ENCODE results near the gene TASOR.

TASOR gene

DNA sequence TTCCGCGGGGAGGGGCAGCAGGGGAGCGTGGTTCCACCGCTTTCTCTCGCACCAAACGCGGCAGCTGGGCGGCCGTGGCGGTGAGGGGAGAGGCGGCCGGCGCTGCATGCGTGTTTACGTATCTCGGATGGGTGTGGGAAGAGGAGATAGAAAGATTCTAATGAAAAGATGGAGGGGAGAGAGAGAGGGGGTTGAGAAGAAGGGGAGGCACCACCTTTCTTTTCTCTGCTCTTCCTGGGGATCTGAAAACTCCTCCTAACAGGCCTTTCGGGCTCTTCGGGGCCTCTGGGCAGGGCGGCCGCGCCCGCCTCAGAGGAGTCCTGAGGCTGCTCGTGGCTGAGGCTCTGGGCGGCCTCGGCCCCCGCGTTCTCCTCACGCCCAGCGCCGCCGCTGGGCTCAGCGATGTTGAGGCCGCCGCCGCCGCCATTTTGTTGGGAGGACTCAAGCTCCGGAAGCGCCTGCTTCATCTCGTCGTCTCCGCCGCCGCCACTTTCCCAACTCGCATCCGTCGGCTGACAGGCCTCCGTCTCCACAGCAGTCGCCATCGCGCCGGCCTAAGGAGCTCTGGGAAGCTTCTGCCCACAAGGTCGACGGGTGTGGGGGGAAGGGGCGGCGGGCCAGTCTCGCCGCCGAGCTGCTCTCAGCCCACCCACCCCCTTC is 473 bp downstream of the TASOR start:
- Histone ChIP-seq H3K27ac (ENCODE audit: low read length) (peak overlapping the region; percentile 94), H3K4me1 (ENCODE audit: control insufficient read depth in 1 of 2, insufficient read depth in 2 of 2, low read length in 2 of 2) (peaks cover 9 to 22% of the 10 kb centered on the region in 2 donors), H3K9me3 (ENCODE audit: control insufficient read depth in 1 of 2, low read length in 2 of 2) (peaks cover 0 to 3% of the 10 kb centered on the region in 2 donors), H3K4me3 (ENCODE audit: low read depth in 1 of 2, low read length in 2 of 2) (peak overlapping the region; percentile 87 to 92), H3K27me3 (ENCODE audit: low read depth, low read length) (no peaks in the 10 kb centered on the region), H3K36me3 (ENCODE audit: control insufficient read depth in 1 of 2, insufficient read depth in 2 of 2, low read length in 2 of 2) (no peaks in the 10 kb centered on the region)

- Histone ChIP-seq H3K36me3 (ENCODE audit: control insufficient read depth in 1 of 2, insufficient read depth in 2 of 2, low read length in 2 of 2) (no peaks in the 10 kb centered on the region), H3K4me1 (ENCODE audit: control insufficient read depth in 1 of 2, insufficient read depth in 2 of 2, low read length in 2 of 2) (peaks cover 9 to 22% of the 10 kb centered on the region in 2 donors), H3K27ac (ENCODE audit: low read length) (peak overlapping the region; percentile 94), H3K9me3 (ENCODE audit: control insufficient read depth in 1 of 2, low read length in 2 of 2) (peaks cover 0 to 3% of the 10 kb centered on the region in 2 donors), H3K27me3 (ENCODE audit: low read depth, low read length) (no peaks in the 10 kb centered on the region), H3K4me3 (ENCODE audit: low read depth in 1 of 2, low read length in 2 of 2) (peak overlapping the region; percentile 87 to 92)
These were observed 1.0 kb downstream of the TASOR start for GRCh38 chr3:56681984-56682461.

- Histone ChIP-seq H3K4me1 (ENCODE audit: control insufficient read depth in 1 of 2, insufficient read depth in 2 of 2, low read length in 2 of 2) (peaks cover 9 to 22% of the 10 kb centered on the region in 2 donors), H3K27ac (ENCODE audit: low read length) (no peak overlapping the region), H3K27me3 (ENCODE audit: low read depth, low read length) (no peaks in the 10 kb centered on the region), H3K4me3 (ENCODE audit: low read depth in 1 of 2, low read length in 2 of 2) (no peak overlapping the region), H3K9me3 (ENCODE audit: control insufficient read depth in 1 of 2, low read length in 2 of 2) (peaks cover 0 to 3% of the 10 kb centered on the region in 2 donors), H3K36me3 (ENCODE audit: control insufficient read depth in 1 of 2, insufficient read depth in 2 of 2, low read length in 2 of 2) (peaks cover 0 to 5% of the 10 kb centered on the region in 2 donors)
These were observed 2.9 kb downstream of the TASOR start for GRCh38 chr3:56680054-56680580.

DNA sequence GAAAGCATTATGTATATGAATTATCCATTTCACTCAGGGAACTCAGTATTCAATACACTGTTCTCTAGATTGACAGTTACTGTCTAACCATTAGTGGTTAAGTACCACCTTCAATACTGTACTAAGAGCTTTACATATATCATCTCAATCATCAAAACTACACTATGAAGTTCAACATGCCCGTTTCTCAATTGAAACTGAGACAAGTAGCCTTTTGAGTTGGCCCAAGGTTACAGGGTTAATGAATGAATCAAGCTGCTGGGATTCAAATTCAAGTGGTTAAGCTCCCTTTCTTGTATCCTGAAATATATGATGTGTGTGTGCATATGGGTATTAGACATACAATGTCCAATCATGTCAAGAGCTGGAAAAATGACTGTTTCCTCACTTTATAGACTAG is 5.8 kb downstream of the TASOR start:
- Histone ChIP-seq H3K36me3 (ENCODE audit: control insufficient read depth in 1 of 2, insufficient read depth in 2 of 2, low read length in 2 of 2) (peaks cover 0 to 9% of the 10 kb centered on the region in 2 donors), H3K27ac (ENCODE audit: low read length) (no peak overlapping the region), H3K4me1 (ENCODE audit: control insufficient read depth in 1 of 2, insufficient read depth in 2 of 2, low read length in 2 of 2) (peaks cover 9 to 22% of the 10 kb centered on the region in 2 donors)

GRCh38 chr3:56673781-56674457 is 9.1 kb downstream of the TASOR start:
- H3K4me3 ChIP-seq (ENCODE audit: low read depth in 1 of 2, low read length in 2 of 2) = no peak overlapping the region
- no peaks in the 10 kb centered on the region for H3K27me3 ChIP-seq (ENCODE audit: low read depth, low read length)
- H3K4me1 ChIP-seq (ENCODE audit: control insufficient read depth in 1 of 2, insufficient read depth in 2 of 2, low read length in 2 of 2) = no peaks in the 10 kb centered on the region
- peaks cover 16 to 18% of the 10 kb centered on the region in 2 donors for H3K36me3 ChIP-seq (ENCODE audit: control insufficient read depth in 1 of 2, insufficient read depth in 2 of 2, low read length in 2 of 2)
- H3K27ac ChIP-seq (ENCODE audit: low read length) = no peak overlapping the region
- H3K9me3 ChIP-seq (ENCODE audit: control insufficient read depth in 1 of 2, low read length in 2 of 2) = no peaks in the 10 kb centered on the region

More for the DNA sequence above, 5.8 kb downstream of the TASOR start:
- Histone ChIP-seq H3K9me3 (ENCODE audit: control insufficient read depth in 1 of 2, low read length in 2 of 2) (no peaks in the 10 kb centered on the region), H3K4me3 (ENCODE audit: low read depth in 1 of 2, low read length in 2 of 2) (no peak overlapping the region), H3K27me3 (ENCODE audit: low read depth, low read length) (no peaks in the 10 kb centered on the region)

GRCh38 chr3:56667973-56668579 is 15.0 kb downstream of the TASOR start:
- Histone ChIP-seq H3K36me3 (ENCODE audit: control insufficient read depth in 1 of 2, insufficient read depth in 2 of 2, low read length in 2 of 2) (peaks cover 37 to 65% of the 10 kb centered on the region in 2 donors), H3K4me1 (ENCODE audit: control insufficient read depth in 1 of 2, insufficient read depth in 2 of 2, low read length in 2 of 2) (no peaks in the 10 kb centered on the region), H3K27ac (ENCODE audit: low read length) (no peak overlapping the region), H3K9me3 (ENCODE audit: control insufficient read depth in 1 of 2, low read length in 2 of 2) (no peaks in the 10 kb centered on the region), H3K4me3 (ENCODE audit: low read depth in 1 of 2, low read length in 2 of 2) (no peak overlapping the region), H3K27me3 (ENCODE audit: low read depth, low read length) (no peaks in the 10 kb centered on the region)

DNA sequence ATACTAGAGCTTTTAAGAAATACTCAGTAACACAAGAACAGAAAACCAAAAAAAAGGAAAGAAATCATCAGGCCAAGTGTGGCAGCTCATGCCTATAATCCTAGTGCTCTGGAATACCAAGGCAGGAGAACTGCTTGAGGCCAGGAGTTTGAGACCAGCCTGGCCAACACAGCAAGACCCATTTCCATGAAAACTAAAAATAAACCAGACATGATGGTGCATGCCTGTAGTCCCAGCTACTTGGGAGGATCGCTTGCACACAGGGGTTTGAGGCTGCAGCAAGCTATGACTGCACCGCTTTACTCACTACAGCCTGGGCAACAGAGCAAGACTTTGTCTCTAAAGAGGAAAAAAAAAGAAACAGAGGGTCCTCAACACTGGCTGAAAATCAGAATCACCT is 18.2 kb downstream of the TASOR start:
- H3K4me1 ChIP-seq (ENCODE audit: control insufficient read depth in 1 of 2, insufficient read depth in 2 of 2, low read length in 2 of 2) = no peaks in the 10 kb centered on the region
- no peak overlapping the region for H3K4me3 ChIP-seq (ENCODE audit: low read depth in 1 of 2, low read length in 2 of 2)
- no peak overlapping the region for H3K27ac ChIP-seq (ENCODE audit: low read length)
- H3K27me3 ChIP-seq (ENCODE audit: low read depth, low read length) = no peaks in the 10 kb centered on the region
- H3K36me3 ChIP-seq (ENCODE audit: control insufficient read depth in 1 of 2, insufficient read depth in 2 of 2, low read length in 2 of 2) = peaks cover 53 to 71% of the 10 kb centered on the region in 2 donors
- no peaks in the 10 kb centered on the region for H3K9me3 ChIP-seq (ENCODE audit: control insufficient read depth in 1 of 2, low read length in 2 of 2)

DNA sequence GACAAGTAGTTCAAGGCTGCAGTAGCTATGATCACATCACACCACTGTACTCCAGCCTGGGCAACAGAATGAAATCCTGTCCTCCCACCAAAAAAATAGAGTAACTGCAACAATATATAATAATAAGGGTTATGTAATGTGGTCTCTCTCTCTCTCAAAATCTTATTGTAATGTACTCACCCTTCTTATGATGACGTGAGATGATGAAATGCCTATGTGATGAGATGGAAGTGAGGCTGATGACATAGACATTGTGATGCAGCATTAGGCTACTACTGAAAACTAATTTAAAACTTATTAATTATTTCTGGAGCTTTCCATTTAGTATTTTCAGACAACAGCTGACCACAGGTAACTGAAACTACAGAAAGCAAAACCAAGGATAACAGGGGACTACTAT is 27.4 kb downstream of the TASOR start:
- no peaks in the 10 kb centered on the region for H3K4me1 ChIP-seq (ENCODE audit: control insufficient read depth in 1 of 2, insufficient read depth in 2 of 2, low read length in 2 of 2)
- H3K9me3 ChIP-seq (ENCODE audit: control insufficient read depth in 1 of 2, low read length in 2 of 2) = no peaks in the 10 kb centered on the region
- no peak overlapping the region for H3K4me3 ChIP-seq (ENCODE audit: low read depth in 1 of 2, low read length in 2 of 2)
- no peak overlapping the region for H3K27ac ChIP-seq (ENCODE audit: low read length)
- H3K36me3 ChIP-seq (ENCODE audit: control insufficient read depth in 1 of 2, insufficient read depth in 2 of 2, low read length in 2 of 2) = peaks cover 39 to 71% of the 10 kb centered on the region in 2 donors
- no peaks in the 10 kb centered on the region for H3K27me3 ChIP-seq (ENCODE audit: low read depth, low read length)

DNA sequence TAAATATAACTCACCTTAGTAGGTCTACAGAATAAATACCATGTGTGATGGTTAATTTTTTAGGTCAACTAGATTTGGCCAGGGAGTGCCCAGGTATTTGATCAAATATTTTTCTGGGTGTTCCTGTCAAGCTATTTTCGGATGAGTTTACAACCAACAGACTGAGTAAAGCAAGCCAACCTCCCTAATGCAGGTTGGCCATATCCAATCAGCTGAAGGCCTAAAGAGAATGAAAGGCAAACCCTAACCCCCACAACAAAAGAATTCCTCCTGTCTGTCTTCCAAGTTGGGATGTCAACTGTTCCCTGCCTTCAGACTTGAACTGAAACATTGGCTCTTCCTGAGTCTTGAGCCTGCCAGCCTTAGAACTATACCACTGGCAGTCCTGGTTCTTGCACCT is 28.6 kb downstream of the TASOR start:
- Histone ChIP-seq H3K36me3 (ENCODE audit: control insufficient read depth in 1 of 2, insufficient read depth in 2 of 2, low read length in 2 of 2) (peaks cover 30 to 59% of the 10 kb centered on the region in 2 donors), H3K27me3 (ENCODE audit: low read depth, low read length) (no peaks in the 10 kb centered on the region), H3K27ac (ENCODE audit: low read length) (no peak overlapping the region), H3K9me3 (ENCODE audit: control insufficient read depth in 1 of 2, low read length in 2 of 2) (no peaks in the 10 kb centered on the region), H3K4me3 (ENCODE audit: low read depth in 1 of 2, low read length in 2 of 2) (no peak overlapping the region), H3K4me1 (ENCODE audit: control insufficient read depth in 1 of 2, insufficient read depth in 2 of 2, low read length in 2 of 2) (no peaks in the 10 kb centered on the region)

DNA sequence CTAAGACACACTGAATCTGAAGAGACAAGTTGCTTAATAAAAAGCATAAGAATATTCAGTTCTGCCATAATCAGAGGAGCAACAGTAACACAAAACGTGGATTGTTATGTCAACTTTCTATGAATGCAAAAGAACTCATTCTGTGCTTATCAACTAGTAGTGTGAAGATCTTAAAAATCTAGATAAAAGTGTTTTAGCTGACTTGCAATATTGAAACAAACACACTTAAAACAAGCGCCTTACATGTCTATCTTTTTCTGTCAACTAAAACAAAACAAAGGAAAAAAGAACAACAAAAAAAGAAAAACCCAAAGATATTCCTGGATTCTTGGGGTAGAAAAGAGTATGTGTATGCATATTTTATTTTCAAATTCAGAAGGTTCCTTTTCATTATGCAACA is 37.7 kb downstream of the TASOR start:
- Histone ChIP-seq H3K27ac (ENCODE audit: low read length) (no peak overlapping the region), H3K36me3 (ENCODE audit: control insufficient read depth in 1 of 2, insufficient read depth in 2 of 2, low read length in 2 of 2) (peaks cover 31 to 35% of the 10 kb centered on the region in 2 donors), H3K27me3 (ENCODE audit: low read depth, low read length) (no peaks in the 10 kb centered on the region), H3K9me3 (ENCODE audit: control insufficient read depth in 1 of 2, low read length in 2 of 2) (no peaks in the 10 kb centered on the region), H3K4me1 (ENCODE audit: control insufficient read depth in 1 of 2, insufficient read depth in 2 of 2, low read length in 2 of 2) (no peaks in the 10 kb centered on the region), H3K4me3 (ENCODE audit: low read depth in 1 of 2, low read length in 2 of 2) (no peak overlapping the region)

Data from muscle layer of duodenum (tissue), 2 donors.